ENCODE measurements around the gene KCNJ4.

KCNJ4 gene

GRCh38 chr22:38431266-38432010, 23.6 kb downstream of the KCNJ4 start:
- no peak for DNase-seq (ENCODE audit: low read depth in 2 of 2)

GRCh38 chr22:38429499-38430068, 25.4 kb downstream of the KCNJ4 start:
- no peak for DNase-seq (ENCODE audit: low read depth in 2 of 2)

- DNase-seq (ENCODE audit: low read depth in 2 of 2) = no peak
Measured at GRCh38 chr22:38428714-38429113, 26.3 kb downstream of the KCNJ4 start.

DNA sequence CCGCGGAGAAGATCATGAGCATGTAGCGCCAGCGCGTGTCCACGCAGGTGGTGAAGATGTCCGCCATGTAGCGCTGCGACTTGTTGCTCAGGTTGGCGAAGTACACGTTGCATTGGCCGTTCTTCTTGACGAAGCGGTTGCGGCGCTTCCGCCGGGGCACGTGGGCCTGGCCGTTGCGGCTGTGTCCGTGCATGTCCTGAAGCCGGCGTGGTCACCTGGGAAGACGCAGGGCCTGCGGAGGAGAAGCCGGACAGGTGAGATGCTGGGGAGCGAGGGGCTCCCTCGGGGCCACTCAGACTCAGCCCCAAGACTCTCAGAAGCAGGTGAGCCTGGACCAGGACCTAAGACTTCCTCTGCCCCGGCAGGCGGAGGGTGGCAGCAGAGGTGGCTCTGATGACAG, 27.1 kb downstream of the KCNJ4 start:
- no peak for DNase-seq (ENCODE audit: low read depth in 2 of 2)

- no peak for DNase-seq (ENCODE audit: low read depth in 2 of 2)
Measured at GRCh38 chr22:38427465-38427864, 27.5 kb downstream of the KCNJ4 start.

DNA sequence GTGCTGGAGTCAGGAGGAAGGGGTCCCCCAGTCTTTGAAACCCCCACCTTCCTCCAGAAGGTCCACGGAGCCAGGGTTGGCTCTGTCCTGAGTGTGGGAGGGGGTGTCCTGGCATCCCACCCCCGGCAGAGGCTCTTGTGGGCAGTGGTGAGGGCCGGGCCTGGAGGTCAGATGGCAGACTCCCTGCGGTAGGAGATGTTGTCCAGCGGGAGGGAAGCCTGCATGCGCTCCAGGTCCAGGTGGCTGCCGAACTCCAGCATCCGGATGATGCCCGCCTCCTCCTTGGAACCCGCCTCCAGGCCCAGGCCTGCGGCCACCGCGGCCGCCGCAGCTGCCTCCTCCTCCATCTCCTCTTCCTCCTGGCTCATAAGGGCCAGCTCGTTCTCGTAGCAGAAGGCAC, 28.4 kb downstream of the KCNJ4 start:
- DNase-seq (ENCODE audit: low read depth in 2 of 2) = no peak

GRCh38 chr22:38424525-38425080, 30.4 kb downstream of the KCNJ4 start:
- no peak for DNase-seq (ENCODE audit: low read depth in 2 of 2)

DNA sequence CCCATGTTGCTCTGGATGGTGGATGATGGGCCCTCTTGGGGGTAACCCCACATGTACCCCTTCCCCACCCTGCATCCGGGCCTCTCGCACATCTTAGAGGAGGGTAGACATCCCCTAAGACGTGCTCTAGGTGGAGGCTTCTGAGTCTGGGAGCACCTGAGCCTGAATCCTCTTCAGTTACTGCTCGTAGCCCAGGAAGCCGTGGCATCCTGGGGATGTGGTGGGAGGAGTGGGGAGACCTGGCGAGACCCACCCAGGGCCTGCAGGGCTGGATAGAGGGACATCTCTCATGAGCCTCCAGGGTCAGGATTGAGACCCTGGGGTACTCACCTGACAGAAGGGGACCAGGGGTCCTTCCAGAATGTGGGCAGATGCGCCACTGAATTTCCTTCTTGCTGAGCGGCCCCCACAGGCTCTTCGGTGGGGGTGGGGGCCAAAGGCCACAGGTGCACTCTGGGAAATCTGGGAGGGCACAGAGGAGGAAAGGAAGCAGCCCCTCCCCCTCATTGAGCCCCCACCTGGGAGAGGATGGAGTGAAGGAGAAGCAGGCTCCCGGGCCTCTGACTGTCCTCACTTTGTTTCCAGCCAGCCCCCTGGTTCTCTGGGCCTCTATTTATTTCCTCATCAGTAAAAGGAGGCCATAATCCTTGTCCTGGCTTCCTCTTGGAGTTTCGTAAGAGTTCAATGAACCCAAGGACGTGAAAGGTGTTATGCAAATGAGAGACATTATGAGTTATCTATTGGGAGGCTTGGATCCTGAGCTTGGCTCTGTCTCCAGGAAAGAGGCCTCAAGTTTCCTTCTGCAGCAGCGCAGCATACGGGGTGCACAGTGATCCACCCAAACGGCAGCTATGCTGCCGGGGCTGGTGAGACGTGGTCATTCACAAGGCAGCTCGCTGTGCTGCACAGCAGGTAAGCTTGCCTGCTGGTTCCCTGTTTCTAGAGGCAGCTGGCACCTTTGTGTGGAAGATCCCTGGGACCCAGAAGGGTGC, 31.2 kb downstream of the KCNJ4 start:
- DNase-seq (ENCODE audit: low read depth in 2 of 2) = no peak

DNA sequence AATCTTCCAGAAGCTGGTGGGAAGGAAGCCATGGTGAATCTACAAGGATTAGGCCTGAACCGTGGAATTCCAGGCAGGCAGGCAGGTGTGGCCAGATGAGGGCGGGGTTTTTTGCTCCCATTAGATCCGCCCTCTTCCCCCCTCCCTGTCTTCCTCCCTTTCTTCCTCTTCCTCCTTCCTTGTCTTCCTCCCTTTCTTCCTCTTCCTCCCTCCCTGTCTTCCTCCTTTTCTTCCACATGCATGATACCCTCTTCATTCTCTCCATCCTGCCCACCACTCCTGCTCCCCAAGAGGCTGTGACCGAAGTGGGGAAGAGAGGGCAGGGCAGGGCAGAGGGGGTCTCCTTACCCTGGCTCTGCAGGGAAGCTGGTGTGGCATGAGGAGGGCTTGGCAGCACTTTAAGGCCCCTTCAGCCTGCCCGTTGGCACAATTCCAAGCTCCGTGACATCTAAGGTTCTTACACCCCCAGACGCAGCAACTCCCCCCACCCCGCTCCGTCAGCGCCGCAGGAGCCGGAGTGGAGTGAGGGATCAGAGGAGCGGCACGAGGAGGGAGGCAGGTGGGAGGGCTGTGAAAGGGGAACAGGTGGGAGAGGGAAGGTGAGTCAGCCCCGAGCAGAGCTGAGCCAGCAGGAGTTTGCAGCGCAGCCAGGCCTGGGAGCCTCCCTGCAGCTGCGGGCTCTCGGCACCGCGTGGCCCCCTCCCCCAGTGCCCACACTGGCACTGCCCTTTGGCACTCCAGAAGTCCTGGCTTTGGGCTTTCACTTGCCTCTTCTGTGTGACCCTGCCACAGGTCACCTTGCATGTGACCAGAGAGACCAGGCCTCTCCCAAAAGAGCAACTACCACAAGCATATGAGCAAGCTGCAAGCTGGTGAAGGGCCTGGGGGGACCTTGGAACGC, 32.1 kb downstream of the KCNJ4 start:
- no peak for DNase-seq (ENCODE audit: low read depth in 2 of 2)

DNA sequence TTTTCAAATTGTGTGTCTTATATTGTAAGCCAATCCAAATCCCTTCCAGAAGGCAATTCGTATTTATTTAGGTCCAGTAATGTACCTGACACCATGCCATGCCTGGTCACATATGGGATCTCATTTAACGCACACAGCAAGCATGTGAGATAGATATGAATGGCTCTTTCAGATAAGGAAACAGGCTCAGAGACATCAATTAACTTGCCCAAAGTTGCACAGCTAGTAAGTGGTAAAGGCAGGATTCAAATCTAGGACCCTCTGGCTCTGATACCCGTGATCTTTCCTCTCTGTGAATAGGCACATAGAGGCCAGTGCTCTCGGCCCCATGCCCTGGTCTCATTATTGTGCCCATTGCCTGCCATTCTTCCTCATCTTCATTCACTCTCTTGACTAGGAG, 34.3 kb downstream of the KCNJ4 start:
- no peak for DNase-seq (ENCODE audit: low read depth in 2 of 2)

DNA sequence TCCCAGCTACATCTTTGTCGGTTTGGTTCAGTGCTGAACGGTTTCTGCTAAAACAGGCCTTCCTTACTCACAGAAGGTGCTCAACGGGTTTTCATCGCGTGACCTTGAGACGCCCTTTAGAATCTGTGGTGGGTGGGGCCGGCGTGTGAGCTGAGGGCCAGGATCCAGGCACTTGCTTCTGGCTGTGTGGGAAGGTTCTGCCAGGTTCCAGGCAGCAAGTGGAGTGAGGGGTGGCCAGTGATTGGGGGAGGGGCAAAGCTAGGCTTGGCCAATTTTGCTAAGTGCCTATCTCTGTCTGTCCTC, 35.2 kb downstream of the KCNJ4 start:
- no peak for DNase-seq (ENCODE audit: low read depth in 2 of 2)

DNA sequence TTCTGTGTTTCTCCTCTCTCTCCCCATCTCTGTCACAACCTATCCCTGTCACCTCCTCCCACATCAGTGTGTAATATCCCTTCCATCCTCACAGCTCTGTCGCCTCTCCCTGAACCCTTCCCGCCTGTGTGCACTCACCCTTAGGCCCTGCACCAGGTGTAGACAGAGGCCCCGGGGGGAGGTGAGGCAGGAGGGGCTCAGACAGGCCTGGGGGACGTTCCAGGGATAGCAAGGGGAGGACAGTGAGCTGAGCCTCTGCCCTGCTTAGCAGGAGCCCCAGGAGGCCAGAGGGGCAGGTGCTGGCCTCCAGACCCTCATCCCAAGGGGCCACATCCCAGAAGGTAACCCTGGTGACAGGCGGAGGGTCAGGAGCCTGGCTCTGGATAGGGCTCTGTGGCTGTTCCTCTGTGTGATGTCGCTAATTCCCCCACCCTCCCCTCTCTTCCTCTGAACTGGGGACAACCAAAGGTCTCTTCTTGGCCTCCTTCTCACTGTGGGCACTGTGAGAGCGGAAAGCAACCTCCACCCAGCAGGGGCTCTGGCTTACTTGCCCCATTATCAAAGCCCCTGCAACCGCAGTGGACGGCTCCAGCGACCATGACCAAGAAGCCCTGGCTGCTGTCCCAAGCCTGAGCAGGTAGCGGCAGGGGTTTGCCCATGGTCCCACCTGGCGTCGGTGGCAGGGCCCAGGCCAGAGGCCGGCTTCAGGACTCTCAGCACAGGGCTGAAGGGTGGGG, 35.7 kb downstream of the KCNJ4 start:
- no peak for DNase-seq (ENCODE audit: low read depth in 2 of 2)

GRCh38 chr22:38418589-38418988, 36.4 kb downstream of the KCNJ4 start:
- DNase-seq (ENCODE audit: low read depth in 2 of 2) = no peak

- DNase-seq (ENCODE audit: low read depth in 2 of 2) = no peak
Measured at GRCh38 chr22:38417252-38418060, 37.5 kb downstream of the KCNJ4 start.

- DNase-seq (ENCODE audit: low read depth in 2 of 2) = no peak
Measured at GRCh38 chr22:38416621-38417251, 38.3 kb downstream of the KCNJ4 start.

GRCh38 chr22:38415561-38416321, 39.3 kb downstream of the KCNJ4 start:
- no peak for DNase-seq (ENCODE audit: low read depth in 2 of 2)

GRCh38 chr22:38415046-38415445, 40.0 kb downstream of the KCNJ4 start:
- no peak for DNase-seq (ENCODE audit: low read depth in 2 of 2)

DNA sequence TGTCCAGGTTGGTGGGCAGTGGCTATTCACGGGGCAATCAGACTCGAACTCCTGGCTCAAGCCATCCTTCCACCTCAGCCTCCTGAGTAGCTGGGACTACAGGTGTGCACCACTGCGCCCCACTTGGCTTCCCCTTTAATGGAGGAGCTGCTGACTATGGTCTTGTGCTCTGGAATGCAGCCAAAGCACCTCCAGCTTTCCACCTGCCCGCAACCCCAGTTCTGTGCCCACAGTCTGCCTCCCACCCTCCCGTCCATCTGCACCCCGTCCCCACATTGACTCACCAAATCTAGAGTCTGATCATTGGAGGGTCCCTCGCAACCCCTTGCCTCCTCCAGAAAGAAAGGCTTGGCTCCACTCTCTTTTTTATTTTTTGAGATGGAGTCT, 41.0 kb downstream of the KCNJ4 start:
- DNase-seq (ENCODE audit: low read depth in 2 of 2) = no peak
